Neural cell (in vitro differentiated cells): ENCODE data around the gene CTSZ. TPM values are rescaled to one million over a fixed set of nuclear protein-coding genes. Genes with fewer than 3 reads are reported as not detected.

Source experiments
- H2AFZ ChIP-seq: fragments of 200-600, 300-800 bp; sonication (generic), shearing (Covaris generic); 2 replicates; pipeline ENCODE4 v1.6.0; 2014; ENCODE audit warnings: low read depth, mild to moderate bottlenecking, antibody characterized with exemption, low read length, moderate library complexity
- H3F3A ChIP-seq: fragments of 200-600 bp; shearing (Covaris generic); 2 replicates; pipeline ENCODE4 v1.6.1; 2016; ENCODE audit warnings: mild to moderate bottlenecking, moderate library complexity, mixed read lengths, antibody characterized with exemption, low read length; ENCODE audit not compliant: insufficient read depth, poor library complexity, severe bottlenecking
- H3K27ac ChIP-seq: fragments of 200-600, 300-800 bp; sonication (generic), shearing (Covaris generic); 2 replicates; pipeline ENCODE4 v1.5.1; 2014; ENCODE audit warnings: mild to moderate bottlenecking, low read length, moderate library complexity
- H3K27me3 ChIP-seq: fragments of 300-800, 200-600 bp; sonication (generic), shearing (Covaris generic); 2 replicates; pipeline ENCODE4 v1.6.0; 2014; ENCODE audit warnings: mild to moderate bottlenecking, low read depth, low read length, moderate library complexity; ENCODE audit not compliant: insufficient read depth
- H3K36me3 ChIP-seq: fragments of 300-800, 200-600 bp; sonication (generic), shearing (Covaris generic); 2 replicates; pipeline ENCODE4 v1.5.1; 2014; ENCODE audit warnings: mild to moderate bottlenecking, antibody characterized with exemption, low read length, moderate library complexity; ENCODE audit not compliant: insufficient read depth
- H3K4me2 ChIP-seq: fragments of 300-800, 200-600 bp; sonication (generic), shearing (Covaris generic); 2 replicates; pipeline ENCODE4 v1.6.0; 2014; ENCODE audit warnings: mild to moderate bottlenecking, low read length
- H3K4me3 ChIP-seq: fragments of 300-800, 200-600 bp; sonication (generic), shearing (Covaris generic); 2 replicates; pipeline ENCODE4 v1.5.1; 2014; ENCODE audit warnings: mild to moderate bottlenecking, low read length, moderate library complexity
- H3K79me2 ChIP-seq: fragments of 200-600 bp; shearing (Covaris generic); replicated peaks from 2 replicates; pipeline ENCODE4 v1.6.0; 2014; ENCODE audit warnings: mild to moderate bottlenecking, low read length, moderate library complexity; ENCODE audit not compliant: insufficient read depth
- H3K9ac ChIP-seq: fragments of 300-800, 200-600 bp; sonication (generic), shearing (Covaris generic); 2 replicates; pipeline ENCODE4 v1.6.1; 2016; ENCODE audit warnings: mild to moderate bottlenecking, low read length, mixed read lengths
- H3K9me2 ChIP-seq: fragments of 200-600 bp; shearing (Covaris generic); 2 replicates; pipeline ENCODE4 v1.6.1; 2016; ENCODE audit warnings: mild to moderate bottlenecking, low read length, mixed read lengths; ENCODE audit not compliant: insufficient read depth
- H3K9me3 ChIP-seq: fragments of 200-600, 300-800 bp; sonication (generic), shearing (Covaris generic); 2 replicates; pipeline ENCODE4 v1.6.1; 2016; ENCODE audit warnings: mild to moderate bottlenecking, mixed run types, low read length, moderate library complexity, mixed read lengths
- H4K20me1 ChIP-seq: fragments of 200-600 bp; shearing (Covaris generic); 2 replicates; pipeline ENCODE4 v1.6.1; 2016; ENCODE audit warnings: mild to moderate bottlenecking, mixed run types; ENCODE audit not compliant: insufficient read depth
- EP300 ChIP-seq: fragments of 450-650 bp; conservative IDR thresholded peaks from 2 replicates; pipeline ENCODE4 v1.6.1; 2014; ENCODE audit warnings: antibody characterized with exemption, mild to moderate bottlenecking, moderate library complexity; ENCODE audit not compliant: poor library complexity, severe bottlenecking
- EZH2 ChIP-seq: fragments of 200-600, 300-800 bp; shearing (Covaris generic), sonication (generic); IDR thresholded peaks from 2 replicates; pipeline ENCODE4 v1.6.1; 2014; ENCODE audit warnings: antibody characterized with exemption, low read length, borderline replicate concordance, mild to moderate bottlenecking; ENCODE audit not compliant: insufficient read depth, poor library complexity, severe bottlenecking
- MXI1 ChIP-seq: fragments of 450-650 bp; conservative IDR thresholded peaks from 2 replicates; pipeline ENCODE4 v1.6.1; 2014; ENCODE audit warnings: antibody characterized with exemption, mild to moderate bottlenecking; ENCODE audit not compliant: poor library complexity, severe bottlenecking
- POLR2AphosphoS5 ChIP-seq: IDR thresholded peaks from 2 replicates; pipeline ENCODE4 v1.6.1; 2012
- RAD21 ChIP-seq: fragments of 450-650 bp; conservative IDR thresholded peaks from 2 replicates; pipeline ENCODE4 v1.6.1; 2014; ENCODE audit warnings: antibody characterized with exemption, mild to moderate bottlenecking, moderate library complexity
- SMC3 ChIP-seq: fragments of 450-650 bp; conservative IDR thresholded peaks from 2 replicates; pipeline ENCODE4 v1.6.1; 2014; ENCODE audit warnings: antibody characterized with exemption, mild to moderate bottlenecking, moderate library complexity; ENCODE audit not compliant: poor library complexity
- TAF1 ChIP-seq: IDR thresholded peaks from 2 replicates; pipeline ENCODE4 v1.6.1; 2012; ENCODE audit warnings: low read depth
- polyA minus RNA-seq: library from RNA; depleted of rRNA, polyadenylated mRNA; stranded (reverse); fragments of >200 nt; gene quantifications from 2 replicates; pipeline ENCODE4 v1.2.3, GENCODE V29; 2014
- polyA plus RNA-seq: library from polyadenylated mRNA; depleted of rRNA; stranded (reverse); fragments of >200 nt; gene quantifications from 2 replicates; pipeline ENCODE4 v1.2.3, GENCODE V29; 2014
- TF ChIP-seq, protein P1 (sequence below): fragments of 450-650 bp; IDR thresholded peaks from 2 replicates; pipeline ENCODE4 v1.5.1; 2014; ENCODE audit warnings: antibody characterized with exemption, mild to moderate bottlenecking, moderate library complexity; ENCODE audit not compliant: poor library complexity, severe bottlenecking
- TF ChIP-seq, protein P2 (sequence below): IDR thresholded peaks from 2 replicates; pipeline ENCODE4 v1.6.1; 2012; ENCODE audit warnings: borderline replicate concordance

CTSZ gene
- polyA plus RNA-seq (0.31 and 0.78 TPM in 2 replicates), polyA minus RNA-seq (not detected in 2 replicates)

DNA sequence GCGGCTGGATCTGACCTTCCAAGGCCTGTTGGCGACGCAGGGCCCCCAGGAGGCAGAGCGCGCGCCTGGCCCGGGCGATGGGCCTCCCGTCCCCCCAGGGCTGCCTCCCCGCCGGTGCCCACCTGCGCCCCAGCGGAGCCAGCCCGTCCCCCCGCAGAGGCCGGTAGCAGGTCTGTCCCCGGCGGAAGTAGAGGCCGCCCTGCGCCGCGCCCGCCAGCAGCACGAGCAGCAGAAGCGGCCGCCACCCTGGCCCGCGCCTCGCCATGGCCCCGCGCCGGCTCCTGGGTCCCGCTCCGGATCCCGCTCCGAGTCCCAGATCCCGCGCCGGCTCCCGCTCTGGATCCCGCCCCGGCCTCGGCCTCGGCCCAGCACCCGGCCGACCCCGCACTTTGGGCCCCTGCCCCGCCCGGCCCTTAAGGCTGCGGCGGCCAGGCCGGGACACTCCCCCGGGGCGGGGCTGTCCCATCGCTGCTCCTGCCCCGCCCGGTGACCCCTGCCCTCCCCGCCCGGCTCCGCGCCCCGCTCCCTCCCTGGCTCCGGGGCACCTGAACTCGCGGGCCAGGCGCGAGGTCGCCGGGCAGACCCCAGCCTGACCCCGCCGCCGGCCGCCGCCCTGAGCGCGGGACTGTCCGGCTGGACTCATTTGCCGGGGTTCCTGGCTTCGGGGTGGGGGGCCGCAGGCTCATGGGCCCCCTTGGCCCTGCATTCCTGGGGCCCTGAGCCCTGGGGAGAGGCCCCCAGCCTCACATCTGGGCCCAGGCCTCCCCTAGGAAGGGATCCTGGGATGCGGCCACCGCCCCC lies at the start of gene CTSZ:
TSS of gene CTSZ (minus strand) at position 391 of the 801 bp plus-strand sequence. CDS start at position 265, 126 bp downstream.
- TF ChIP-seq POLR2AphosphoS5 (no peak), RAD21 (no peak), TAF1 (no peak), SMC3 (no peak), EZH2 (no peak), MXI1 (no peak), EP300 (no peak)
- TF ChIP-seq, protein P1, sequence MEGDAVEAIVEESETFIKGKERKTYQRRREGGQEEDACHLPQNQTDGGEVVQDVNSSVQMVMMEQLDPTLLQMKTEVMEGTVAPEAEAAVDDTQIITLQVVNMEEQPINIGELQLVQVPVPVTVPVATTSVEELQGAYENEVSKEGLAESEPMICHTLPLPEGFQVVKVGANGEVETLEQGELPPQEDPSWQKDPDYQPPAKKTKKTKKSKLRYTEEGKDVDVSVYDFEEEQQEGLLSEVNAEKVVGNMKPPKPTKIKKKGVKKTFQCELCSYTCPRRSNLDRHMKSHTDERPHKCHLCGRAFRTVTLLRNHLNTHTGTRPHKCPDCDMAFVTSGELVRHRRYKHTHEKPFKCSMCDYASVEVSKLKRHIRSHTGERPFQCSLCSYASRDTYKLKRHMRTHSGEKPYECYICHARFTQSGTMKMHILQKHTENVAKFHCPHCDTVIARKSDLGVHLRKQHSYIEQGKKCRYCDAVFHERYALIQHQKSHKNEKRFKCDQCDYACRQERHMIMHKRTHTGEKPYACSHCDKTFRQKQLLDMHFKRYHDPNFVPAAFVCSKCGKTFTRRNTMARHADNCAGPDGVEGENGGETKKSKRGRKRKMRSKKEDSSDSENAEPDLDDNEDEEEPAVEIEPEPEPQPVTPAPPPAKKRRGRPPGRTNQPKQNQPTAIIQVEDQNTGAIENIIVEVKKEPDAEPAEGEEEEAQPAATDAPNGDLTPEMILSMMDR: no peak
- TF ChIP-seq, protein P2, sequence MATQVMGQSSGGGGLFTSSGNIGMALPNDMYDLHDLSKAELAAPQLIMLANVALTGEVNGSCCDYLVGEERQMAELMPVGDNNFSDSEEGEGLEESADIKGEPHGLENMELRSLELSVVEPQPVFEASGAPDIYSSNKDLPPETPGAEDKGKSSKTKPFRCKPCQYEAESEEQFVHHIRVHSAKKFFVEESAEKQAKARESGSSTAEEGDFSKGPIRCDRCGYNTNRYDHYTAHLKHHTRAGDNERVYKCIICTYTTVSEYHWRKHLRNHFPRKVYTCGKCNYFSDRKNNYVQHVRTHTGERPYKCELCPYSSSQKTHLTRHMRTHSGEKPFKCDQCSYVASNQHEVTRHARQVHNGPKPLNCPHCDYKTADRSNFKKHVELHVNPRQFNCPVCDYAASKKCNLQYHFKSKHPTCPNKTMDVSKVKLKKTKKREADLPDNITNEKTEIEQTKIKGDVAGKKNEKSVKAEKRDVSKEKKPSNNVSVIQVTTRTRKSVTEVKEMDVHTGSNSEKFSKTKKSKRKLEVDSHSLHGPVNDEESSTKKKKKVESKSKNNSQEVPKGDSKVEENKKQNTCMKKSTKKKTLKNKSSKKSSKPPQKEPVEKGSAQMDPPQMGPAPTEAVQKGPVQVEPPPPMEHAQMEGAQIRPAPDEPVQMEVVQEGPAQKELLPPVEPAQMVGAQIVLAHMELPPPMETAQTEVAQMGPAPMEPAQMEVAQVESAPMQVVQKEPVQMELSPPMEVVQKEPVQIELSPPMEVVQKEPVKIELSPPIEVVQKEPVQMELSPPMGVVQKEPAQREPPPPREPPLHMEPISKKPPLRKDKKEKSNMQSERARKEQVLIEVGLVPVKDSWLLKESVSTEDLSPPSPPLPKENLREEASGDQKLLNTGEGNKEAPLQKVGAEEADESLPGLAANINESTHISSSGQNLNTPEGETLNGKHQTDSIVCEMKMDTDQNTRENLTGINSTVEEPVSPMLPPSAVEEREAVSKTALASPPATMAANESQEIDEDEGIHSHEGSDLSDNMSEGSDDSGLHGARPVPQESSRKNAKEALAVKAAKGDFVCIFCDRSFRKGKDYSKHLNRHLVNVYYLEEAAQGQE: no peak
- H3K27ac ChIP-seq: no peak within 1 kb of the TSS
- H3K4me3 ChIP-seq: no peak within 1 kb of the TSS
- no peaks in the 10 kb centered on the region for H4K20me1 ChIP-seq
- H3K79me2 ChIP-seq: no peaks in the 10 kb centered on the region
- no peaks in the 10 kb centered on the region for H3K9me3 ChIP-seq
- no peaks in the 10 kb centered on the region for H3K9me2 ChIP-seq
- no peak within 1 kb of the TSS for H3K9ac ChIP-seq
- no peaks in the 10 kb centered on the region for H3F3A ChIP-seq
- H3K36me3 ChIP-seq: no peaks in the 10 kb centered on the region
- peaks cover 10% of the 10 kb centered on the region for H3K27me3 ChIP-seq
- H2AFZ ChIP-seq: no peak within 1 kb of the TSS
- H3K4me2 ChIP-seq: no peak within 1 kb of the TSS

DNA sequence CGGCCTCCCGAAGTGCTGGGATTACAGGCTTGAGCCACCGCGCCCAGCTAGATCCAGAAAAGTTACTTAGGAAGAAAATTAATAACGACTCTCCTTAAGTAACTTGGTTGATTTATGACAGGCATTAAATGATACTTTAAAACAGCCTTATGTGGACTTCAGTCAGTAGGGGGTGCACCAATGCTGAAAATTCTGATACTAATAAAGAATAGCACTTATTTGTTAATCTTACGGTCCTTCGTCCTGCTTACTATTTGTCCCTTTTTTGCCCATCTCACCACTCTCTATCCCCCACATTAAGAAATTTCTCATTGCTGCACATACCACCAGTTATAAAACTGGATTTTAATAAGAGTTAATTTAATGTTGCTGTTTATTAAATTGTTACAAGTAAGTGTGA lies 48.2 kb upstream of the CTSZ start:
- Histone ChIP-seq H3K4me3 (no peak overlapping the region), H3K4me2 (no peak overlapping the region), H3K79me2 (no peaks in the 10 kb centered on the region), H4K20me1 (no peaks in the 10 kb centered on the region), H2AFZ (no peak overlapping the region), H3K36me3 (no peaks in the 10 kb centered on the region), H3K27ac (no peak overlapping the region), H3F3A (no peaks in the 10 kb centered on the region), H3K27me3 (no peaks in the 10 kb centered on the region), H3K9me2 (no peaks in the 10 kb centered on the region), H3K9me3 (no peaks in the 10 kb centered on the region), H3K9ac (no peak overlapping the region)
- TF ChIP-seq MXI1 (no peak), POLR2AphosphoS5 (no peak)
- TF ChIP-seq, protein P1: peak; percentile 24
- TF ChIP-seq, protein P2: no peak
